ENCODE measurements around the gene ETNK2. TPM values are rescaled to one million over a fixed set of nuclear protein-coding genes. Genes with fewer than 3 reads are reported as not detected.

Gene ETNK2
- total and polyA plus RNA-seq, 2 of the 4 experiments (the other 2 are of a cell fraction) = 18.9 to 26.0 TPM

DNA sequence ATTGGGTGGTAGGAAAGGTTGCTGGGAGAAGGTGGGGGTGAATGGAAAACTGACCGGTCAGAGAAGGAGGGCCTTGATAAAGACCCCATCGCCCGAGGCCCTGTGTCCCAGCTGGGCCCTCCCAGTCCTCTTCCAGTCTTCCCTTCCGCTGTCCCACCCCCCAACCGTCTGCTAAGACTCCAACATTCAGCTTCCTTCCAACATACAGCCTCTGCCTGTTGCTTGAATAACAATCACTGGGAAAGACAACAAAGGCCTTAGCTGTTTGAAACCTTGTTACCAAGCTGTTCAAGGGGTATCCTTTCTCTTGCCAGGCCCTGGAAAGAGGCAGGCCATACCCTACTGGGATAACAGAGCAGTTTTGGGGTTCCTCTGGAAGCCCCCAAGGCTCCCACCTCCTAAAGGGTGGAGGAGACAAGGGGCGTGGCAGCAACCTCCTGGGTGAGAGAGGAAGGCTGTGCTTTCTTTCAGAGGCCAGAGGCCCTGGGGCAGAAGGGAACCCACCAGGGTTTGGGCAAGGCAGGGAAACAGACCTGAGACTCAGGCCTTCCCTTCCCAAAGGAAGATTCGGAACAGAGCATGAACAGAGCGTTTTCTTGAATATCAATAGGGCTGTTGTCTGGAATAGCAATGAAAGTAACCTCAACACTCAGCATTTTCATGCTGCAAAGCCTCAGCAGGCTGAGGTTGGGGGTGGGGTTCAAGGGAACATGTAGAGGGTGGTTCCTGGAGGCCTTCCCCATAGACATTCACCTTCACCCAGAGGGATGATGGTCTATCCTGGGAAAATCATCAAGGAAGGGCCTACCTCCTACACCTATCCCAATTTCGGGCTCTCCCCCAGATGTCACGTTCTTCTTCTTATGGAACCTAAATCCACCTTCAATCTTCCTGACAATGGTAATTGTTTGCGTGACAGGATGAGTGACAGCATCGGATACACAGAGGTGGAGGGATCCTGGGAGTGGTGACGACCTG is 4.1 kb downstream of the ETNK2 start:
- ChIA-PET POLR2A (ENCODE audit: unreplicated experiment) (no interaction called here), CTCF (no interaction called here)
- no peak for ATAC-seq (ENCODE audit: low read depth)
- H3K9me1 ChIP-seq (ENCODE audit: insufficient read depth, low read length) = peaks cover 4% of the 10 kb centered on the region; the same call in 1 of the 2 replicates
- no peak overlapping the region for H2BK120ac ChIP-seq (ENCODE audit: low read depth, low read length)
- no peaks in the 10 kb centered on the region for H3K27me3 ChIP-seq (ENCODE audit: control insufficient read depth, insufficient read depth, low read length)
- no peak overlapping the region for H3K9ac ChIP-seq (ENCODE audit: low read depth, low read length)
- H4K5ac ChIP-seq (ENCODE audit: low read depth, low read length) = no peak overlapping the region
- no peak overlapping the region for H3K4ac ChIP-seq (ENCODE audit: low read depth, low read length)
- H3K36me3 ChIP-seq (ENCODE audit: control insufficient read depth, insufficient read depth, low read length) = peaks cover 9% of the 10 kb centered on the region
- H3K4me2 ChIP-seq (ENCODE audit: low read depth, low read length) = no peak overlapping the region
- no peak overlapping the region for H3K18ac ChIP-seq (ENCODE audit: low read depth, low read length)
- H3K4me3 ChIP-seq (ENCODE audit: insufficient read depth, low read depth, low read length) = no peak overlapping the region
- dilution Hi-C loops (cut with HindIII; ENCODE audit: low sequenced_read_pairs, unreplicated experiment) = loop anchor here (25.0 kb wide), 1 partner anchor 285 kb away; the partner anchor contains the start of gene SNRPE
- H4K20me1 ChIP-seq (ENCODE audit: insufficient read depth, low read length) = no peaks in the 10 kb centered on the region
- H2AK5ac ChIP-seq (ENCODE audit: low read depth, low read length) = no peak overlapping the region
- H3K79me1 ChIP-seq (ENCODE audit: low read depth in 1 of 2, low read length in 2 of 2) = peaks cover 0 to 7% of the 10 kb centered on the region in 2 experiments; a peak in 3 of 4 replicates
- WGBS, 2 experiments (ENCODE audit: extremely low coverage in 2 of 2, insufficient read length in 1 of 2) = 77% methylated on average over 2 of the region's 13 CpGs; no CpG with 5 or more reads in 1 of the 2 experiments
- no peak overlapping the region for H3K27ac ChIP-seq (ENCODE audit: insufficient read depth, low read length)
- no peak overlapping the region for H3K56ac ChIP-seq (ENCODE audit: extremely low read depth, insufficient read depth, low read length)
- H3K9me3 ChIP-seq (ENCODE audit: control insufficient read depth, insufficient read depth, low read length) = no peaks in the 10 kb centered on the region
- H4K91ac ChIP-seq (ENCODE audit: insufficient read depth, low read depth, low read length) = no peak overlapping the region
- intact Hi-C loops (cut with micrococcal nuclease) = no loop called here
- H4K8ac ChIP-seq (ENCODE audit: low read depth in 2 of 2, low read length in 2 of 2) = no peak overlapping the region
- H3K4me1 ChIP-seq (ENCODE audit: control insufficient read depth, insufficient read depth, low read length) = peaks cover 6% of the 10 kb centered on the region
- no peak overlapping the region for H2AFZ ChIP-seq (replicated peaks; ENCODE audit: low read length, poor library complexity)
- H3K23ac ChIP-seq (ENCODE audit: low read depth, low read length) = no peak overlapping the region
- peak overlapping the region; percentile 55 for H2AK9ac ChIP-seq (replicated peaks; ENCODE audit: low read depth, low read length, poor library complexity)
- H2BK15ac ChIP-seq (ENCODE audit: low read depth, low read length) = no peak overlapping the region
- no peak for DNase-seq
- H3K14ac ChIP-seq (replicated peaks; ENCODE audit: low read depth, low read length) = no peak overlapping the region
- in situ Hi-C loops (cut with MboI; ENCODE audit: low sequenced_read_pairs) = no loop called here
- BruUV-seq (replicated peaks) = no TSS peak
- TF ChIP-seq SMC3 (IDR thresholded peaks at IDR 0.05; ENCODE audit: low read depth, low read length) (no peak), CEBPB (IDR thresholded peaks at IDR 0.05; ENCODE audit: low read depth, low read length) (no peak), MAFK (IDR thresholded peaks at IDR 0.05; ENCODE audit: low read depth, low read length) (no peak), CHD1 (IDR thresholded peaks at IDR 0.05; ENCODE audit: low read depth, low read length) (no peak)
- TF ChIP-seq, protein P1, sequence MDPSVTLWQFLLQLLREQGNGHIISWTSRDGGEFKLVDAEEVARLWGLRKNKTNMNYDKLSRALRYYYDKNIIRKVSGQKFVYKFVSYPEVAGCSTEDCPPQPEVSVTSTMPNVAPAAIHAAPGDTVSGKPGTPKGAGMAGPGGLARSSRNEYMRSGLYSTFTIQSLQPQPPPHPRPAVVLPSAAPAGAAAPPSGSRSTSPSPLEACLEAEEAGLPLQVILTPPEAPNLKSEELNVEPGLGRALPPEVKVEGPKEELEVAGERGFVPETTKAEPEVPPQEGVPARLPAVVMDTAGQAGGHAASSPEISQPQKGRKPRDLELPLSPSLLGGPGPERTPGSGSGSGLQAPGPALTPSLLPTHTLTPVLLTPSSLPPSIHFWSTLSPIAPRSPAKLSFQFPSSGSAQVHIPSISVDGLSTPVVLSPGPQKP (IDR thresholded peaks at IDR 0.05; ENCODE audit: borderline replicate concordance, low read depth, low read length) = no peak
- TF ChIP-seq, protein P2, sequence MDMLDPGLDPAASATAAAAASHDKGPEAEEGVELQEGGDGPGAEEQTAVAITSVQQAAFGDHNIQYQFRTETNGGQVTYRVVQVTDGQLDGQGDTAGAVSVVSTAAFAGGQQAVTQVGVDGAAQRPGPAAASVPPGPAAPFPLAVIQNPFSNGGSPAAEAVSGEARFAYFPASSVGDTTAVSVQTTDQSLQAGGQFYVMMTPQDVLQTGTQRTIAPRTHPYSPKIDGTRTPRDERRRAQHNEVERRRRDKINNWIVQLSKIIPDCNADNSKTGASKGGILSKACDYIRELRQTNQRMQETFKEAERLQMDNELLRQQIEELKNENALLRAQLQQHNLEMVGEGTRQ (IDR thresholded peaks at IDR 0.05; ENCODE audit: low read depth, low read length) = no peak
- no peak overlapping the region for H2BK20ac ChIP-seq (ENCODE audit: low read depth, low read length)
- no peak overlapping the region for H2BK5ac ChIP-seq (ENCODE audit: low read depth, low read length, poor library complexity, severe bottlenecking)
